ENCODE measurements around the gene XRCC3.
"Not testable (repeated sequence)": the region's sequence is repeated elsewhere in the genome, so short reads cannot be mapped to it uniquely, and the experiment has no call there.

XRCC3 gene

GRCh38 chr14:103656756-103657133, 58.5 kb downstream of the XRCC3 start:
- no peak for DNase-seq

- no peak for DNase-seq
These were observed 59.1 kb downstream of the XRCC3 start for GRCh38 chr14:103656031-103656755.

DNA sequence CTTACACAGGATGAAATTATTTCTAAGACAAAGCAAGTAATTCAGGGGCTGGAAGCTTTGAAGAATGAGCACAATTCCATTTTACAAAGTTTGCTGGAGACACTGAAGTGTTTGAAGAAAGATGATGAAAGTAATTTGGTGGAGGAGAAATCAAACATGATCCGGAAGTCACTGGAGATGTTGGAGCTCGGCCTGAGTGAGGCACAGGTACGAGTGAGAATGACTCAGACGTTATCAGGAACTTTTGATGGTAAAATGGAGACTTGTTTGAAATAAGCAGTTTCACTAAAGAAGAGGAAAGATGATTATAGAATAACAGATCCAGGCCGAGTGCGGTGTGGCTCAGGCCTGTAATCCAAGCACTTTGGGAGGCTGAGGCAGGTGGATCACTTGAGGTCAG, 60.6 kb downstream of the XRCC3 start:
- no peak for DNase-seq

GRCh38 chr14:103653805-103654204, 61.4 kb downstream of the XRCC3 start:
- no peak for DNase-seq

GRCh38 chr14:103653336-103653735, 61.9 kb downstream of the XRCC3 start:
- not testable (repeated sequence) for DNase-seq

DNA sequence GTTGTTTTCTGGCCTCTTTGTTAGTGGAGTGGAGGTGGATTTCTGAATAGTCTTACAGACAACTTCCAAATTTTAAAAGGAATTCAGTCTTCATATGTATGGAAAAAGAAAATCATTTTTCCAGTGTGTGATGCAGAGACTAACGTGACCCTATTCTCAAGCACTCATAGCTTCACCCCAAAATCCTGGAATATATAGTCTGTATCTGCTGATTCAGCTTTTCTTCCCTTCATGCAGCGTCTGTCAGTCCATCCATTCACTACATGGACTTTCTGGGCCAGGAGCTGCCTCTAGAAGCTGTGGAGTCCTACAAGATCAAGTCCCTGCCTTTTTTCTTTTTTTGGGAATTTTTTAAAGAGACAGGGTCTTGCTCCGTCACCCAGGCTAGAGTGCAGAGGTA, 62.4 kb downstream of the XRCC3 start:
- no peak for DNase-seq

DNA sequence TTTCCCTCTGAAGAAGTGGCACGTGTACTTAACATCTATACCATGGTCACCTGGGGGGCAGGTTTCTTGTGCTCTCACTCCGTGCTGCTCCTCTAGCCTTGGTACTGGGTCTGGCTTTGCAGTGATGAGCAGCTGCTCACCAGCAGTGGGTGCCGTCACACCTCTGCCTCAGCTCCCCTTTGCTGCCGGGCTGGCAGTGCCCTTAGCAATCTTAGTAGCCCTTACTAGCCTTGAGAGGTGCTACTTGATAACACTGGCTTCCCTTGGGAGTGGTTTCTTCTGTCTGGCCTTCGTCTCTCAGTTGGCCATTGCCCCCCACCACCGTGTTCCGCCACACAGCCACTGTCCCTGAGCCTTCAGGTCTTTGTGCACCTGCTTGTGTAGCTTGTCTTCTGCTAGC, 63.7 kb downstream of the XRCC3 start:
- no peak for DNase-seq

GRCh38 chr14:103650213-103650612, 65.0 kb downstream of the XRCC3 start:
- DNase-seq = no peak

DNA sequence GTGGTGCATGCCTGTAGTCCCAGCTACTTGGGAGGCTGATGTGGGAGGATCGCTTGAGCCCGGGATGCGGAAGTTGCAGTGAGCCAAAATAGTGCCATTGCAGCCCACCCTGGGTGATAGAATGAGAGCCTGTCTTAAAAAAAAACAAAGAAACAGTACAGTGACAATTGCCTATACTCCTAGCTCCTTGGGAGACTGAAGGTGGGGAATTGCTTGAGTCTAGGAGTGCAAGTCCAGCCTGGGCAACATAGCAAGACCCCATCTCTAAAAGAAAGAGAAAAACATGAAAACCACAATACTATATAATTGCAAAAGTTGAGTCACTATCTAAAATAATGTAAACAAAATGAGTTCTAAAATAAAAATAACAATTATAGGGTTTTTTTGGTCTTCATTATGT, 66.2 kb downstream of the XRCC3 start:
- no peak for DNase-seq

Data from NCI-H1694 (cell line).